H1 (cell line): ENCODE results near the gene NEO1. TPM values are rescaled to one million over a fixed set of nuclear protein-coding genes. Genes with fewer than 3 reads are reported as not detected.

Source experiments
- BCL11A ChIP-seq, 2 experiments: IDR thresholded peaks; one replicate each; pipeline ENCODE4 v1.6.1; 2011; ENCODE audit warnings: low read depth in 2 of 2, low read length in 2 of 2, mild to moderate bottlenecking in 2 of 2
- CHD7 ChIP-seq: fragments of 300-600 bp; sonication (generic); IDR thresholded peaks from 2 replicates; pipeline ENCODE4 v1.7.1; 2012; ENCODE audit warnings: low read length, moderate library complexity, mild to moderate bottlenecking, inconsistent platforms; ENCODE audit not compliant: insufficient replicate concordance
- EZH2 ChIP-seq: fragments of 200-600 bp; sonication (generic); IDR thresholded peaks from 2 replicates; pipeline ENCODE4 v1.7.1; 2012; ENCODE audit warnings: low read depth, mild to moderate bottlenecking, moderate library complexity, low read length, inconsistent platforms; ENCODE audit not compliant: severe bottlenecking
- NANOG ChIP-seq: IDR thresholded peaks from 2 replicates; pipeline ENCODE4 v1.6.1; 2011; ENCODE audit warnings: low read length, low read depth, mild to moderate bottlenecking, inconsistent platforms; ENCODE audit not compliant: insufficient read depth, poor library complexity, severe bottlenecking
- PHF8 ChIP-seq: fragments of 200-600 bp; sonication (generic); conservative IDR thresholded peaks from 2 replicates; pipeline ENCODE4 v1.7.1; 2012; ENCODE audit warnings: low read depth, mild to moderate bottlenecking, inconsistent platforms, low read length, moderate library complexity
- RXRA ChIP-seq: IDR thresholded peaks from 2 replicates; pipeline ENCODE4 v1.6.1; 2011; ENCODE audit warnings: low read depth, mild to moderate bottlenecking, low read length, moderate library complexity; ENCODE audit not compliant: insufficient read depth
- ZNF274 ChIP-seq: IDR thresholded peaks from 2 replicates; pipeline ENCODE4 v1.7.0; 2012; ENCODE audit warnings: low read length, borderline replicate concordance; ENCODE audit errors: extremely low read depth
- polyA plus RNA-seq, 7 experiments: library from polyadenylated mRNA; depleted of rRNA in 3 of 7; stranded (reverse) in 5 of 7; unstranded in 2 of 7; fragments of >200 nt in 5 of 7; fragments of 200-250 nt in 2 of 7; gene quantifications; 1 replicate in 5 of 7; 2 replicates in 1 of 7; 4 replicates in 1 of 7; pipeline versions ENCODE4 v1.2.1 to v1.2.3, GENCODE V29; 2011 to 2013; ENCODE audit warnings: missing spikeins in 2 of 7, mixed read lengths in 2 of 7
- total RNA-seq: library from RNA; stranded (reverse); fragmentation: NEBNext Ultra II Directional; extraction: Animal tissue kit (Norgen Biotek cat#: 25700); gene quantifications from 2 replicates; pipeline ENCODE4 v1.2.1, GENCODE V29; 2021
- TF ChIP-seq, protein P1 (sequence below): IDR thresholded peaks from 2 replicates; pipeline ENCODE4 v1.6.1; 2011; ENCODE audit warnings: low read depth, mild to moderate bottlenecking, low read length; ENCODE audit not compliant: insufficient read depth

The NEO1 gene
- total and polyA plus RNA-seq, 2 of the 8 experiments (the other 6 are each of a cell fraction or from before 2014, with no cell fraction given): 36.0 to 51.0 TPM

GRCh38 chr15:73075160-73075859 lies 23.0 kb downstream of the NEO1 start (continued):
- TF ChIP-seq CHD7: no peak
- no peak for TF ChIP-seq NANOG
- no peak for TF ChIP-seq RXRA
- no peak for TF ChIP-seq ZNF274
- TF ChIP-seq PHF8: no peak
- TF ChIP-seq BCL11A (IDR thresholded peaks at IDR 0.05; ENCODE audit: low read depth in 2 of 2, low read length in 2 of 2): no peak
- no peak for TF ChIP-seq EZH2
- TF ChIP-seq, protein P1, sequence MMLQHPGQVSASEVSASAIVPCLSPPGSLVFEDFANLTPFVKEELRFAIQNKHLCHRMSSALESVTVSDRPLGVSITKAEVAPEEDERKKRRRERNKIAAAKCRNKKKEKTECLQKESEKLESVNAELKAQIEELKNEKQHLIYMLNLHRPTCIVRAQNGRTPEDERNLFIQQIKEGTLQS: no peak
